Purkinje cell (primary cell): ENCODE data around the gene KCTD14. TPM values are rescaled to one million over a fixed set of nuclear protein-coding genes. Genes with fewer than 3 reads are reported as not detected.

Experiments used
- polyA plus RNA-seq: library from polyadenylated mRNA; unstranded; fragments of >200 nt; fragmentation: Nextera tagmentation; gene quantifications from 2 replicates; pipeline ENCODE4 v1.2.1, GENCODE V29; 2014

Gene KCTD14, protein sequence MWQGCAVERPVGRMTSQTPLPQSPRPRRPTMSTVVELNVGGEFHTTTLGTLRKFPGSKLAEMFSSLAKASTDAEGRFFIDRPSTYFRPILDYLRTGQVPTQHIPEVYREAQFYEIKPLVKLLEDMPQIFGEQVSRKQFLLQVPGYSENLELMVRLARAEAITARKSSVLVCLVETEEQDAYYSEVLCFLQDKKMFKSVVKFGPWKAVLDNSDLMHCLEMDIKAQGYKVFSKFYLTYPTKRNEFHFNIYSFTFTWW
- polyA plus RNA-seq, result 0.79 TPM in 1 of 2 replicates, not detected in the other

GRCh38 chr11:78022397-78023396 lies at the start of gene KCTD14:
Gene KCTD14 (minus strand): TSS chr11:78023276. CDS start chr11:78023249, 27 bp downstream.

GRCh38 chr11:78063440-78064181 lies 40.5 kb upstream of the KCTD14 start, which contains the start of gene THRSP:
Gene THRSP (plus strand): TSS chr11:78063861. CDS start chr11:78063882, 21 bp downstream.

GRCh38 chr11:77994434-77995362 lies 28.4 kb downstream of the KCTD14 start, which contains the start of gene INTS4:
Gene INTS4 (minus strand): TSS chr11:77994668. CDS start chr11:77994643, 25 bp downstream.

Other genes starting within 250 kb of the KCTD14 start
- gene RSF1, start 202.6 kb downstream of the KCTD14 start, polyA plus RNA-seq, result 153 and 164 TPM in 2 replicates
- gene AAMDC, start 202.1 kb downstream of the KCTD14 start, polyA plus RNA-seq, result 114 and 172 TPM in 2 replicates
- 9.9 and 14.8 TPM in 2 replicates for gene INTS4, start 28.6 kb downstream of the KCTD14 start, polyA plus RNA-seq
- gene THRSP, start 40.6 kb upstream of the KCTD14 start, polyA plus RNA-seq, result not detected in 2 replicates
- gene NDUFC2, start 56.6 kb upstream of the KCTD14 start, polyA plus RNA-seq, result 1,012 and 1,161 TPM in 2 replicates
- 59.1 and 75.9 TPM in 2 replicates for gene ALG8, start 116.3 kb upstream of the KCTD14 start, polyA plus RNA-seq
- gene KCTD21, start 165.3 kb upstream of the KCTD14 start, polyA plus RNA-seq, result 3.0 and 5.9 TPM in 2 replicates
- 0.07 and 0.29 TPM in 2 replicates for gene USP35, start 165.6 kb upstream of the KCTD14 start, polyA plus RNA-seq